RWPE1 (cell line): ENCODE measurements around the gene TRAPPC2.
A peak's percentile ranks its signal among the peaks of the same experiment; 100 is the strongest.
"Not testable (repeated sequence)": the region's sequence is repeated elsewhere in the genome, so short reads cannot be mapped to it uniquely, and the experiment has no call there.

Source experiments
- CTCF ChIA-PET: fragments of 350-600 bp; sonication (Branson Sonifier 250); formaldehyde crosslinking; extraction: SDS; loops from one replicate; lab custom pipeline; 2021; lab: Yijun Ruan, JAX
- POLR2A ChIA-PET: fragments of 400-600 bp; formaldehyde crosslinking; extraction: SDS; loops from one replicate; lab custom pipeline; 2020; ENCODE audit warnings: antibody characterized with exemption; ENCODE audit not compliant: low non-redundant PET; lab: Yijun Ruan, JAX
- DNase-seq: peaks from one replicate; pipeline ENCODE4 v3.0.0; 2012; ENCODE audit warnings: low spot score
- H3K27ac ChIP-seq: fragments of 450-650 bp; 2 replicates; pipeline ENCODE4 v1.5.1; 2017
- TF ChIP-seq, protein P1 (sequence below): fragments of 450-650 bp; conservative IDR thresholded peaks from 2 replicates; pipeline ENCODE4 v1.5.1; 2017; ENCODE audit warnings: low read depth, mild to moderate bottlenecking

TRAPPC2 gene

DNA sequence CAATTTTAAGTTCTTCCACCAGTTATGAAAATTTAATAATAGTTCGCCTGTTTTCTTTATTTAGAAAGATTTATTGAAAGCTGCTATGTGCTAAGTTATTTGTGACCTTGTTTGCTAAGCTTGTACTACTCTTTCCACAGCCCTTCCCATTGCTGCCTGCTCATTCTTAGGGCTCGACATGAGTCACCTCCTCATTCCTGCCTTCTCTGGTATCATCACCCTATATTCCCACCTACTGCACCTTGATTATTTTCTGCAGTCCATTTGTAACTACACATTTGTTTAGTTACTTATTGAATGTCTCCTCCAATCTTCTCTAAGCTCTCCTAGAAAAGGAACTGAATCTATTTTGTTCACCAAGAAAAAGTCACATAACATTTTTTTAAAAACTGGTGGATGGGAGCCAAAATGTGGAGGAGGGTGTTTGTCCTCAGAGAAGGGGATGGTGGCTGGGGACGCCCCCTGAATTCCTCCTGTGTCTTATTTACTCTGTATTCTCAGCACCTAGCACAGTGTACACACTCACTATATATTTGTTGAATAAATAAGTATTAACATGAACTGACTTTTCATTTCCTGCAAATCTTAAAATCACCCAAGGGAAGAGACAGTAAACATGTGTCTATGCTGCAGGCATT, 49.2 kb downstream of the TRAPPC2 start:
- ChIA-PET CTCF (no interaction called here), POLR2A (no interaction called here)
- peak; percentile 35 for DNase-seq
- H3K27ac ChIP-seq = no peak overlapping the region
- TF ChIP-seq, protein P1, sequence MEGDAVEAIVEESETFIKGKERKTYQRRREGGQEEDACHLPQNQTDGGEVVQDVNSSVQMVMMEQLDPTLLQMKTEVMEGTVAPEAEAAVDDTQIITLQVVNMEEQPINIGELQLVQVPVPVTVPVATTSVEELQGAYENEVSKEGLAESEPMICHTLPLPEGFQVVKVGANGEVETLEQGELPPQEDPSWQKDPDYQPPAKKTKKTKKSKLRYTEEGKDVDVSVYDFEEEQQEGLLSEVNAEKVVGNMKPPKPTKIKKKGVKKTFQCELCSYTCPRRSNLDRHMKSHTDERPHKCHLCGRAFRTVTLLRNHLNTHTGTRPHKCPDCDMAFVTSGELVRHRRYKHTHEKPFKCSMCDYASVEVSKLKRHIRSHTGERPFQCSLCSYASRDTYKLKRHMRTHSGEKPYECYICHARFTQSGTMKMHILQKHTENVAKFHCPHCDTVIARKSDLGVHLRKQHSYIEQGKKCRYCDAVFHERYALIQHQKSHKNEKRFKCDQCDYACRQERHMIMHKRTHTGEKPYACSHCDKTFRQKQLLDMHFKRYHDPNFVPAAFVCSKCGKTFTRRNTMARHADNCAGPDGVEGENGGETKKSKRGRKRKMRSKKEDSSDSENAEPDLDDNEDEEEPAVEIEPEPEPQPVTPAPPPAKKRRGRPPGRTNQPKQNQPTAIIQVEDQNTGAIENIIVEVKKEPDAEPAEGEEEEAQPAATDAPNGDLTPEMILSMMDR = no peak

DNA sequence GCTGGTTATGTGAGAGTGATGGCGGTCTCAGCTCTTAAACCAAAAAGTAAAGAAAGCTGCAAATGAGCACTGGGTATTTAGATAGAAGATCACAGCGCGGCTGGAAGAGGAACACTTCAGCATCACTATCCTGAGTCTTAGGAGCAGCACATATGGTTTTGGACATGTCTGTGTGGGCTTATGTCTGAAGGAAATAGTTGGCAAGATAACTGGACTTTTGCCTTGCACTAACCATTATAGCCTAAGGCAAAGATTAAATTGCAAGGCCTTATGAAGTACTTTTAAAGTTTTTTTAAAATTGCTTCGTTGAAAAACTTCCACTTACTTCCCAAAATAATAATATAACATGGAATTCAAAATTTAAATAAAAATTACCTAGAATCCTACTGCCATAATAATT, 50.1 kb downstream of the TRAPPC2 start:
- ChIA-PET CTCF (interaction anchor here (0.8 kb wide), 1 partner anchor 29 kb away, joined by 3 read pairs; no protein-coding TSS in a partner anchor), POLR2A (no interaction called here)
- TF ChIP-seq, protein P1 = no peak
- DNase-seq = no peak
- no peak overlapping the region for H3K27ac ChIP-seq

DNA sequence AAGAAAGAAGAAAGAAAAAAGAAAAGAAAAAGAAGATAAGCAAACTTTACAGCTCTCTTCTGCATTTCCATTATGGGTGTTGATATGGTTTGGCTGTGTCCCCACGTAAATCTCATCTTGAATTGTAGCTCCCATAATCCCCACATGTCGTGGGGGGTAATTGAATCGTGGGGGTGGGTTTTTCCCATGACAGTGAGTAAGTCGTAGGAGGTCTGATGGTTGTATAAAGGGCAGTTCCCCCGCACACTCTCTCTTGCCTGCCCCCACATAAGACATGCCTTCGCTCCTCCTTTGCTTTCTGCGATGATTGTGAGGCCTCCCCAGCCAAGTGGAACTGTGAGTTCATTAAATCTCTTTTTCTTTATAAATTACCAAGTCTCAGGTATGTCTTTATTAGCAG, 52.8 kb downstream of the TRAPPC2 start:
- no peak overlapping the region for H3K27ac ChIP-seq
- DNase-seq = no peak
- POLR2A ChIA-PET = no interaction called here
- TF ChIP-seq, protein P1 = no peak
- CTCF ChIA-PET = no interaction called here

DNA sequence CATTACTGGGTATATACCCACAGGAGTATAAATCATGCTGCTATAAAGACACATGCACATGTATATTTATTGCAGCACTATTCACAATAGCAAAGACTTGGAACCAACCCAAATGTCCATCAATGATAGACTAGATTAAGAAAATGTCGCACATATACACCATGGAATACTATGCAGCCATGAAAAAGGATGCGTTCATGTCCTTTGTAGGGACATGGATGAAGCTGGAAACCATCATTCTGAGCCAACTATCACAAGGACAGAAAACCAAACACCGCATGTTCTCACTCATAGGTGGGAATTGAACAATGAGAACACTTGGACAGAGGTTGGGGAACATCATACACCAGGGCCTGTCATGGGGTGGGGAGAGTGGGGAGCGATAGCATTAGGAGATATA, 54.7 kb downstream of the TRAPPC2 start:
- DNase-seq, POLR2A ChIA-PET, CTCF ChIA-PET, H3K27ac ChIP-seq: not testable (repeated sequence)

DNA sequence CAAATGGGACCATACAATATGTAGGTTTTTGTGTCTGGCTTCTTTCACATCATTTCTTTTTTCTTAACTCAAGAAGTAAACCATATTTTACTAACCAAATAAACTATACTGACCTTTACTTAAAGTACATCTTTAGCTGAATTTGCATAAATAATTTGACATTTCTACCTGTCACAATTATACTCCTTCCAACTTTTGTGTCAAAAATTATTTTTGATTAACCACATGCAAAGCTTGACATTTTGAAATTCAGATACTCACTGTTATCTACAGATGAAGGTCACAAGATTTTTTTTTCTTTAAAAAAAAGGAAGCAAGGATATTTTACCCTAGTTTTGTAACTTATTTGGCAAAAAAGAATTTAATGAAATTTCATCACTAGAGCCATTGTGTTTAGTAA, 57.5 kb downstream of the TRAPPC2 start:
- CTCF ChIA-PET = no interaction called here
- TF ChIP-seq, protein P1 = no peak
- no peak for DNase-seq
- POLR2A ChIA-PET = no interaction called here
- H3K27ac ChIP-seq = no peak overlapping the region

DNA sequence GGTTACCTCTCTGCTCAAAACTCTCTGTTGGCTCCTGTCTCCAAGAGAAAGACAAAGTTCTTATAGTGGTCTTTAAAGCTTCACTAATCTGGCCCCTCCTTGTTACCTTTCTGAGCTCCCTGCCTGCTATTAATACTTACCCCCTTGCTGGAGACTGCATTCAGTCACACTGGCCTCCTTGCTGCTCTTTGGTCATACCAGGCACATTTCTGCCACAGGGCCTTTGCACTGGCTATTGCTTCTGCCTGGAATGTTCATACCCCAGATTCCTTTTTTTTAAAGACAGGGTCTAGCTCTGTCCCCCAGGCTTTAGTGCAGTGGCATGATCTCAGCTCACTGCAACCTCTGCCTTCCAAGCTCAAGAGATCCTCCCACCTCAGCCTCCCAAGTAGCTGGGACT, 61.4 kb downstream of the TRAPPC2 start:
- POLR2A ChIA-PET = interaction anchor here (0.5 kb wide), 1 partner anchor 697 kb away, joined by 5 read pairs; no protein-coding TSS in a partner anchor

DNA sequence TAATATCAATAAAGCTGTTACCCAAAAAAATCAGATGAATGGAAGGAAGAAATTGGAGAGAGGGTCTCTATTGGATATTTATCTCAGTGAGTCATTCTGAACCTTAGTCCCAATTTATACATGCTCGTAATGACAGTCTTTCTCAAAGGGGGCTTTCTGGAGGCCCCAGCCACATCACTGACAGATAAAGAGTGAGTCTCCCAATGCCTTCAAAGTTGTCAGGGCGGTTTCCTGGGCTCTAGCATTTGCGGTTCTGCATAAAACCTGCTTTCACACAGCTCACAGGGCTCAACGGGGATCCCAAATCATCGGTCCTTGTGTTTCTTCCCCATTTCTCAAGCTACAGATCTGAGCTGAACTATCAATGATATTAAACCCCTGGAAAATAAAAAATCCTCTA, 64.2 kb downstream of the TRAPPC2 start:
- POLR2A ChIA-PET = no interaction called here
- H3K27ac ChIP-seq = no peak overlapping the region
- CTCF ChIA-PET = no interaction called here
- no peak for DNase-seq
- TF ChIP-seq, protein P1 = no peak

More for the DNA sequence above, 61.4 kb downstream of the TRAPPC2 start:
- TF ChIP-seq, protein P1 = no peak
- CTCF ChIA-PET = no interaction called here
- no peak for DNase-seq
- H3K27ac ChIP-seq = no peak overlapping the region

DNA sequence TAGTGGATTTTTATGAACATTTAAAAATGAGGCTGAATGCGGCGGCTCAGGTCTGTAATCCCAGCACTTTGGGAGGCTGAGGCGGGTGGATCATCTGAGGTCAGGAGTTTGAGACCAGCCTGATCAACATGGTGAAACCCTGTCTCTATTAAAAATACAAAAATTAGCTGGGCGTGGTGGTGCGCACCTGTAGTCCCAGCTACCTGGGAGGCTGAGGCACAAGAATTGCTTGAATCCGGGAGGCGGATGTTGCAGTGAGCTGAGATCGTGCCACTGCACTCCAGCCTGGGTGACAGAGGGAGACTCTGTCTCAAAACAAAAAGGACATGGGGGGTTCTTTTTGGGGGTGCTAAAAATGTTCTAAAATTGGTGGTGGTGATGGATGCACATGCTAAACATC, 64.7 kb downstream of the TRAPPC2 start:
- POLR2A ChIA-PET, DNase-seq, CTCF ChIA-PET: not testable (repeated sequence)
- peak overlapping the region; percentile 72 for H3K27ac ChIP-seq
